HS-27A (cell line): ENCODE measurements around the gene ATP2B3.
A peak's percentile ranks its signal among the peaks of the same experiment; 100 is the strongest.

Source experiments
- DNase-seq: peaks from one replicate; pipeline ENCODE4 v3.0.0-alpha.2; 2012; ENCODE audit warnings: low read depth, missing footprints

ATP2B3 gene

DNA sequence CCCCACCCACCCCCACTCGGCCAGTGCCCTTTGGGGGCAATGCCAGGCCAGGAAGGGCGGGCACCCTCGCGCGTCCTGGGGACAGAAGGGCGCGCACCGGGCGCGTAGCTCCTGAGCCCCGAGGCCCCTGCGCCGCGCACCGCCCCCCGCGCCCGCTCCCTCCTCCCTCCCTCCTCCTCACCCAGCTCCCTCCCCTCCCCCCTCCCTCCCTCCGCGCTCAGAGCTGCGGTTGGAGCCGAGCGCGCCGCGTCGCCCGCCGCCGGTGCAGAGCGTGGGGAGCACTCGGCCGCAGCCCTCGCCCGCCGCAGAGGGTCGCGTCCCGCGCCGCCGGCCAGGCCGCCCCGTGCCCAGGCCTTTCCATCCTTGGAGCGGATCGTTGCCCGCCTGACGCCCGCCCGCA lies at the start of gene ATP2B3:
ATP2B3 (plus strand) TSS at position 220 of the 400 bp plus-strand sequence. CDS start 18,606 bp downstream, outside the sequence.
- no peak for DNase-seq

DNA sequence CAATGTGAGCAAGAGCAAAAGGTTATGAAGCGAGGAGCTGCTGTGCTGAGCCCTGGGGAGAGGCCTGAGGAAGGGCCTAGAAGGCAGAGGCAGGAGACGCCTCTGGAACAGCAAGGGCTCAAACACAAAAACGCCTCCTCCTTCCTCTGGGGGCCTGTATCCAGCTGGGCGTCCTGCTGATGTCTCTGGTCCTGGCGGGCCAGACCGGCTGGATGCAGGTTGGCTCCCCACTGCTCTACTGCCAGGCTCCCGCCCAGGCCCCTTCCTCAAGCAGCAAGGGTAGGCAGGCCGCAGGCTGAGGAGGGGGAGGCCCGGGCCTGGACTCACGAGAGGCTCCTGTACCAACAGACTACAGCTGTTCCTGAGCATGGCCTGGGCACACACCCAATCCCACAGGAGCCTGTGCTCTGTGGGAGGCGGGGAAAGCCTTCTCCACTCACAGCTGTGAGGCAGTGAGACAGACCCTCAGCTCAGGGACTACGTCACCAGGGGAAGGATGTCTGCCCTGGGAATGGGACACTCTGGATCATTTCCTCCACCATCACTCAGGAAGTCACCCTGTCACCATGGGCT lies 49.3 kb upstream of the ATP2B3 start:
- DNase-seq = no peak

DNA sequence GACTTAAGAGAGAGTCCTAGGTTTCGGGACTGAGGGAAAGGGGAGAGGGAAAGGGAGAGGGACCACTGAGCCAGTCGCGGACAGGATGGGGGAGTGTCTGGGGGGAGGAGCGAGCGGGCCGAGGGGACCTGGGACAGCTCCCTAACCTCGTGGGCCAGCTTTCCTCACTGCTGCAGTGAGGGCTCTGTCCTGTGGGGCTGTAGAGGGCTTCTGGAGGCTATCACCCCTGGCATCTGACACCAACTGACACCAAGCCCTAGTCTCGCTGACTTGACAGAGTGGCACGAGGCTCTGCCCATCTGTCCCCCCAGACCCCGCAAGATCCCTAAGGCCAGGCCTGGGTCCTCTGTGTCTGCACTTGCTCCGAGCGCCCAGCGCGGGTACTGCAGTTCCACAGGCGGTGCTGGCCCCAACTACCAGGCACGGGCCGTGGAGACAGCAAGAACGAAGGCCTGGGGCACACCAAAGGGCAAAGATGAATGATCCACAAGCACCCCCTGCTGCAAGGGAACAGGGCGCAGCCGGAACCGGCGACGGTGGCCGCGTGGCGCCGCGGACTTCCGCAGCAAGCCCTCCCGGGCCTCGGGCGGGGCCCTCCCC lies 47.5 kb upstream of the ATP2B3 start:
- no peak for DNase-seq

DNA sequence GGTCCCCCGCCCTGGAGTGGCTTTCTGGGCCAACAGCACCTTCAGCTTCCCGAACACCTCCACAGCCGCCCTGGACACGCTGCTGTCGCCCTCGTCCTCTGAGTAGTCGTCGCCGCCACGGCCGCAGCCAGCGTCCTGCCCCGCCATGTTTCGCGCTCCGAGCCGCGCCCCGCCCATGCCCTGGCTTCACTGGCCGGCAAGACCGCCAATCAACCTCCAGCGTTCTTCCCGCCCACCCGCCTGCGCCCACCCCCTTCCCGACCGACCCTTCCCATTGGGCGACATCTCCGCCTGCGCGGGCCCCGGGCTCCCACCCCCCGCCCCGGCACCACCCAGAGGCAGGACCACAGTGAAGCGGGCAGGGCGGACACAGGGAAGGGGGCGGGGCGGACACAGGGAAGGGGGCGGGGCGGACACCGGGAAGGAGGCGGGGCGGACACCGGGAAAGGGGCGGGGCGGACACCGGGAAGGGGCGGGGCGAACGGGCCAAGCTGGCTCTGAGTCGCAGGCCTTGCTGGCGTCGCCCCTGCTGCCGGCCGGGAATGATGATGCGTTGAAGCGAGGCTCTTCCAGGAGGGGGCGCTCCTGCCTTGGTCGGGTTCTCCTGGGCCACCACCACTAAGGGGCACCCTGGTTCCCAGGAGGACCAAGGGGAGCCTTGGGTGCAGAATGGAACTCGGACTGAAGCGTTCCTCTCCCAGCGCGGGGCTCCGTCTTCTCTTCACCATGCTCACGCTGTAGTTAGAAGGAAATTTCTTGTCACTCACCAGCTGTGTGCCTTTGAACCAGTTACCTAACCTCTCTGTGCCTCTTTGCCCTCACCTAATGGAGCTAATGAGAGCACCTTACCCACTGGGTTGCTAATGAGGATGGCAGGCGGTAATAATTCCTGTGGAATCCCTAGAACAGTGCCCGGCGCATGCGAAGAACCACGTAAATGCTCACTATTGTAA lies 46.8 kb upstream of the ATP2B3 start, which contains the start of gene HAUS7:
HAUS7 (minus strand) TSS at position 166 of the 953 bp plus-strand sequence; CDS start at position 147, 19 bp downstream.
- DNase-seq = peak; percentile 54

DNA sequence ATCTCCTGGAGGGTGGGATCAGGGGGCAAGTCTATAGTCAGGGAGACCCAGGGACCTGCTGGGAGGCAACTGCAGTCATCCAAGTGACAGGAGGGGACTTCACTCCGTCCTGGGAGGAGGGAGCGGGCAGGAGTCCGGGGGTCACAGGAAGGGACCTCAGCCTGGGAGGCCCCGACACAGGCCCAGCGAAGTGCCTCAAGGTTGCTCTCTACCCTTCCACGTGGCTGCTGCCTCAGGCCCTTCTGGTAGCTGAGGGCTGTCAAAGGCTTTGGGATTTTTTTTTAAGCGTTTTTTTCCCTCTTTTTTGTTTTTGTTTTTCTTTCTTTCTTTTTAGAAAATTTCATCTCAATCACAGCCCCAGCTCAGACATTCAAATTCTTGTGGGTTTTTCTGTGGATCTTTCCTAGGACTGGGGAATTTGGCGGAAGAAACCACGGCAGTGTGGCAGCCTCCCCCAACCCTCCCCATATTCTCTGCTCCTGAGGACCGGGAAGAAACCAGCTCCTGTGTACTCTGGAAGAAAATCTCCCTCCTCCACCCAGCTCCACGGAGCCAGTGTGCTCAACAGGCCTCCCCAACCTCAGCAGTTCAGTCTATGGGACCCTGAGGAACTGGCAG lies 45.7 kb upstream of the ATP2B3 start:
- DNase-seq = no peak

DNA sequence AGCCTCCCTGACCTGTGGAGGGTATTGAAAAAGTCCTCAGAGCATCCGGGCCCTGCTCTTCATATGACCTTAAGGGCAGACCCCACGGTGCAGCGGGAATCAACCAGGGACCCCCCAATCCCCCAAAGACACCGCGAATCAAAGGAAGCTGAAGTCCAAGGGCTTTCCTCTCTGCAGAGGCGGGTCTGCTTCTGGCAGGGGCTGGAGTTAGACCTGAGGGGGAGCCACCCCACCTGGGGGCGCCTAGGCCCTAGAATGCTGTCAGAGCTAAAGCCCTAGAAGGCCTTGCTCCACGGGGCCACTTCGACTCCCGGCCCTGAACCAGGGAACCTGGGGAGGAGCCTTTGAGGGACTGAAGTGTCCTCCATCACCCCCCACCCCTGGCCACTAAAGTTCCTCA lies 44.3 kb upstream of the ATP2B3 start:
- no peak for DNase-seq

DNA sequence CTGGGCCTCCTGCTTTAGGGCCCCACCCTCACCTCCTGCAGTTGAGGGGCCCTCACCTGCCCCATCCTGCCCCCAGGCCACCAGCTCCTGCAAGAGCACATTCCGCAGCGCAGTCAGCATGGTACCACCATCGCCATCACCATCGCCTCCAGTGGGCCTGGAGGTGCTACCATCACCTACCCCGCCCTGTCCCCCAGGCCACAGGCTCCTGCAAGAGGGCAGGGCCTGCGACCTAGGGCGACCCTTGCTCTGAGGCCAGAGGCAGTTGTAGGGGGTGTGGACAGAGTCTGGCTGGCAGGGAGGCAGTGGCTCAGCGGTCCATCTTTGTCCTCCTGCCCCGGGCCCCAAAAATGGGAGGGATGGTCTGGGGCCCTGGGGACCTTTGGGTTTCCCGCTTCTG lies 43.2 kb upstream of the ATP2B3 start:
- no peak for DNase-seq

DNA sequence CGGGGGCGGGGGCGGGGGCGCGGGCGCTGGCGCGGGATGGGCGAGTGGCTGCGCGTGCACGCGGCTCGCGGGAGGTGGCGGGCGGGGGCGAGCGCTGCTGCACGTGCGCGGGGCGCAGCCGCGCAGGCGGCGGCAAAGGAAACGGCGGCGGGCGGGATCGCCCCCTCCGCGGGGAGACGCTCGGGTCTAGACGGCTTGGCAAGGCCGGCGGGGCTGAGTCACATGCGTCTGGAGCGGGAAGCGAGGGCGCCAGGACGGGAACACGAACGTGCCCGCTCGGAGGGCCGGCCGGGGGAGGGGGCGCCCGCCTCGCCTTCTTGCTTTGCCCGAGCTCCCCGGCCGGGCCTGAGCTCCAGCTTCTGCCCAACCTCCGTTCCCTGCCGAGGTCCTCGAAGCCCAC lies 42.7 kb upstream of the ATP2B3 start:
- no peak for DNase-seq

DNA sequence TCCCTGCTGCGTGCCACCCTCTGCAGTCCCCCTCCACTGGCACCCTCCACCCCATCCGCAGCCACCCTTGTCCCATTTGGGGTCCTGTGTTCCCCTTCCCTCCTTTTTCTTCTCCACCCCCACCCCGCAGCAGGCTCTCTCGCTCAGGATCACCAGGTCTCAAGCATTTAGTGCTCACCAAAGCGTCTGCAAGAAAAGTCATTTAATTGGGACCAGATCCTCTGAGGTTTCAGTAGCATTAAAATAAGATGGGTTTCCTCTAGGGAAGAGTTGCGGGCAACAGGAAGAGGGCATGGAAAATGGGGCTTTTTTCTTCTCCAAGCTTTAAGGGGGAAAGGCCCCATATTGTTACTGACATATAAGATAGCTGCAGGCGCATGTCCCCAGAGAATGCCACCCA lies 42.2 kb upstream of the ATP2B3 start:
- DNase-seq = no peak

DNA sequence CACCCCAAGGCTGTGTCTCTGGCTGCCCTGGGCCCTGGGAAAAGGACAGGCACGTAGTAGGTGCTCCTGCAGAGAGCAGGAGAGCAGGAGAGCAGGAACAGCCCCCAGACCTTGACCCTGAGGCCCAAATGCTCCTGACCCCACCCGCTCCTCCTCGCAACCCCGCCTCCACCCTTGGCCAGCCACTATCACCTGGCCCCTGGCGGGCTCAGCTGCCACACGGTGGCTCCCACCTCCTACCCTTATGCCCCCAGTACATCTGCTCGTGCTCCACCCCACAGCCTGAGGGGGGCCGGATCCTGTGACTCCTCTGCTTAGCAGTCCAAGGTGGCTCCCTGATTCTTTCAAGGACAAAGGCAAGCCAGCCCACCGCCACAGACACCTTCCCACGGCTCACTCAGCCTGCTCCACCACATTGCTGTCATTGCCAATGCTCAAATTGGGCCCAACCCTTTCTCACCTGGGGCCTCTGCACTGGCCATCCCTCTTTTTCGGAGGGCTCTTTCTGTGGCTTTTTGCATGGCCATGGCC lies 41.6 kb upstream of the ATP2B3 start:
- DNase-seq = no peak

DNA sequence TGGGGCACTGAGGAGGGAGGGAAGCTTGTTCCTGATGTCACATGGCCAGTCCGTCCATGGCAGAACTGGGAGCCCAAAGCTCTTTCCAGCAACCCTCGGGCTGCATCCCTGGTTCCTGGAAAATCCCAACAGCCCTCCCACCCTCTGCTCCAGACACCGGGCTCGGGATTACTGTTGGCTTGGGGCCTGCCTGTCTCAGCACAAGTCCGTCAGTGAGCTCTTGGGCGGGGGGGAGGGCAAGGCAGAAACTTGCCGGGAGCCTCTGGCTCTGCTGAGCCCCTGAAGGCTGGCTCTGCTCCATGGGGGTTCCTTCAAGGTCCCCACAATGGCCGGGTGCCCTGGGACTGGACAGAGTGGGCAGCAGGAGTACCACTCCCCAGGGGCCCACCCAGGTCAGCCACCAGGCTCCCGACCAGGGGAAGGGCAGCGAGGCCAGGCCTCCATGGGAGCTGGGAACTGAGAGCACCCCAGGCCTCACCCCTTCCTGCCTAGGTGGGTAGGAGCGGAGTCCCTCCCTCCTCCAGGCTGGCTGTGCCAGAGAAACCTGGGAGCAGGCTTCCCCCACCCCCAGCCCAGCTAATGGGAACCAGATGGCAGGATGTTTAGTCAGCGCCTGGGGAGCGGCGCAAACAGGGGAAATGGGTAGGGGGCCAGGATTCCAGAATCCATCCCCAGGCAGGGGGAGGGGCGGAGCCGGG lies 40.6 kb upstream of the ATP2B3 start:
- DNase-seq = no peak

DNA sequence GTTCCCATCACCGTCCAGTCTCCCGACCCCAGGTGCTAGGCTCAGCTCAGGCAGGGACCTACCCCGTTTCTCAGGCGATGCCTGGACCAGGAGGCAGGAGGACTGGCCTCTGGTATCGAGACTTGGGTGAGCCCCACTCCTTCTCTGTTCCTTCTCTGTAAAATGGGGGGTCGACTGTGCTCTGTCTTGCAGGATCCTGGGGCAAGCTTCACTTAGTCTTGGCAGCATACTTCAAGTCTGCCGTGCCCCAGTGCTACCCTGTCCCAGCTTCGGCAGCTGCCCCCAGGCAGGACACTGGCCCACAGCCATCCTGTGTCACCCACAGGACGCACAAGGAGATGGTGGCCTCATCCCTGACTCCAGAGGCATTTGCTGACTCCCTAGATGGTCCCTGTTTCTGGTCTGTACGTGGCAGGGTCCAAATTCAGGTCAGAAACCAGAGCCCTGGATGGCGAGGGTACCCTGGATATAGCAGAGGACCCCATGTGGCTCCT lies 40.0 kb upstream of the ATP2B3 start:
- DNase-seq = no peak

DNA sequence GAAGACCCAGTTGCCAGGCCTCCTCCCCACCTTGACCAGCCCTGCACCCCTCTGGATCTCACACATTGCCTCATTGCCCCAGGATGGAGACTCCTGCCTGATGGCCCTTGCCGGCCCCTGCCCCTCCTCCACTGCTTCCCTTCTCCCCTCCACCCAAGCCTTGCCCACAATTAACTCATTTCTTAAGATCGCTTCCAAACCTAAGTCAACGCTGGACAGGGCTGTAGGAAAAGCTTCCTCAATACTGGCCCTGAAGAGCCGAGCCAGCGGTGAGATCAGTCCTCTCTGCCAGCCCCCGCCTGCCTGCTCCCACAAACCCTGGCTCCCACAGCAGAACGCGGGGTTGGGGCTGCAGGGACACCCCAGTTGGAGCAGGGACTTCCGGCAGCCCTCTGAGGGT lies 39.5 kb upstream of the ATP2B3 start:
- DNase-seq = no peak

DNA sequence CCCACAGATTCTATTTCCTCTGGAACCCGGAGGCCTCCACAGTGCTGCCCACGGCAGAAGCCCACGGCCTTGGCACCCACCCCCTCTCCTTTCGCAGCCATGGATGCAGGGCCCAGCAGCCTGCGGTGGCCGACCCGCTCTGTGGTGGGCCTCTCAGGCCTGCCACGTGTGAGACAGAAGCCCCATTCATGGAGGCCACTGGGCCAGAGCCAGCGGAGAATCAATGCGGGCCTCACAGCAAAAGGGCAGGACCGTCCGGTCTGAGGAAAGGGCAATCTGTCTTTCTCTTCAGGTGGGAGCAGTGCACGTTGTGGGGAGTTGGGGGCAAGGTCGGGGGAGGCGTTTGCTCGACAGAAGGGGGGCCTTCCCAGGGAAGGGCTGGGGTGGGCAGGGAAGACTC lies 38.7 kb upstream of the ATP2B3 start:
- DNase-seq = no peak

DNA sequence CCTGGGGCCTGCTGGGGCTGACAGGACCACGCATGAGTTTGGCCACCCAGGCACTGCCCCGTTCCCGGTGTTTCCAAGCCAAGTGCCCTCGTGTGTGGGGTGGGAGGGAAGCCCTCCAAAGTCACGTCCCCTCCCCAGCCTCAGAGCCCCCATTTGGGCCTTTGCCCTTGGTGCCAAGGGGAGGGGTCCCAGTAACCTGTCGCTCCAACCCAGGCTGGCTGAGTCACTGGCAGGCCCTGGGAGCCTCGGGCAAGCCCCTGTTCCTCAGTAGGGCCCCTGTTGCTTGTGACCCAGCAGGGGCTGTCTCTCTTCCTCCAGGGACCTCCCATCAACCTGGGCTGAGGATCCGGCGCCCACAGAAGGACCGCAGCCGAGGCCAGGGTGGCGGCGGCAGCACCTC lies 36.4 kb upstream of the ATP2B3 start:
- no peak for DNase-seq

DNA sequence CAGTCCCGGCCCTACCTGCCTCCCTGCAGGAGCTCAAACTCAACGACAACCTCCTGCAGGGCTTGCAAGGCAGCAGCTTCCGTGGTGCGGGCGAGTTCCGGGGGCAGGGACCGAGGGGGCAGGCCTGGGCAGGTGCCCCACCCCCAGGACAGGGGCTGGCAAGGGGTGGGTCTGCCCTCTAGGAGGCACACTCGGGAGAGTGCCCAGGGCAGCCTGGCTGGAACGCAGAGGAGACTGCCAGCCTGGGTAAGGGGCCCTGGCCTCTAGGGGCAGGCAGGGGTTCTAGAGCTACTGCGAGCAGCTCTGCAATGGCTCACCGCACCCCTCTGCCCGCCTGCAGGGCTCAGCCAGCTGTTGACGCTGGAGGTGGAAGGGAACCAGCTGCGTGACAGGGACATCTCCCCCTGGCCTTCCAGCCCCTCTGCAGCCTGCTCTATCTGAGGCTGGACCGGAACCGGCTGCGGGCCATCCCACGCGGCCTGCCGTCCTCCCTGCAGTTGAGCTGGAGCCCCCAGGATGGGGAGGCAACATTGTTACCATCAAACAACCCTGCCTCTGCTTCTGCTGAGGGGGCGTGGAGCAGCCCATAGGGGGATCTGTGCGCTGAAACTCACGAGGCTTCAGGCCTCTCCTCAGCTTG lies 34.9 kb upstream of the ATP2B3 start:
- no peak for DNase-seq

DNA sequence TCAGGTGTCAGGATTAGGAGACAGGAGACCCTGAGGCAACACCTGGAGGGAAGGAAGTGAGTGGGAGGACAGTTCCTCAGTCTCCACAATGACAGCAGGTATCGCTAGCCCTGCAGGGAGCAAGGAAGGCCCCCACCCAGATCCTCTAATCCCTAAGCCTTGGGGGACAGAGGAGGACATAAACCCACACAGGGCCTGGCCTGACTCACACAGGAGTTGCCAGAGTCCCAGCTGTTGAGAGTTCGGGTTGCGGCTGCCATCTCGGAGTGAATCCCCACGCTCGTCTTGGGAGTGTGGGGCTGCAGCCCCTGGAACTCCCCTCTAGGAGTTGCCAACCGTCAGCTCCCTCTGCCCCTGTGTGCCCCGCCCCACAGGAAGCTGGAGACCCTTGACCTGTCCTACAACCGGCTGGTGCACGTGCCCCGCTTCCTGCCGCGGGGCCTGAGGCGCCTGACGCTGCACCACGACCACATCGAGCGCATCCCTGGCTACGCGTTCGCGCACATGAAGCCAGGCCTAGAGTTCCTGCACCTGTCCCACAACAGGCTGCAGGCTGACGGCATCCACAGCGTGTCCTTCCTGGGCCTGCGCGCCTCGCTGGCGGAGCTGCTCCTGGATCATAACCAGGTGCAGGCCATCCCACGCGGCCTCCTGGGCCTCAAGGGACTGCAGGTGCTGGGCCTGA lies 31.9 kb upstream of the ATP2B3 start:
- no peak for DNase-seq

DNA sequence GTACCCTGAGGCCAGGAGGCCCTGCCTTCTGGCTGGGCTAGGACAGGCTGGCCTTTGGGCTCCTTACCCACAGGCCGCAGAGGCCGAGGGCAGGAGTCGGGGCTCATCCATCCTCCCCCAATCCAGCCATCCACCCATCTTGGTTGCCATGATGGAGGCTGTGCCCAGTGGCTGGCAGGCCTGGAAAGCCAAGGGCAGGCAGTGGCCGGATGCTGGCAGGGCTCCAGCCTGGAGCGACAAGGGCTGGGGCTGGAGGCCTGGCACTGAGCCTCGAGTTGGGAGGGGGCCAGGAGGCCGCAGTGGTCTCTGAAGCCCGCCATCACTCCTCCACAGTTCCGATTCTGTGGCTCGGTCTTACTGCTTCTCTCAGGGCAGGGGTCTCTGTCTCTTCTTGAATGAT lies 31.3 kb upstream of the ATP2B3 start:
- DNase-seq = no peak

DNA sequence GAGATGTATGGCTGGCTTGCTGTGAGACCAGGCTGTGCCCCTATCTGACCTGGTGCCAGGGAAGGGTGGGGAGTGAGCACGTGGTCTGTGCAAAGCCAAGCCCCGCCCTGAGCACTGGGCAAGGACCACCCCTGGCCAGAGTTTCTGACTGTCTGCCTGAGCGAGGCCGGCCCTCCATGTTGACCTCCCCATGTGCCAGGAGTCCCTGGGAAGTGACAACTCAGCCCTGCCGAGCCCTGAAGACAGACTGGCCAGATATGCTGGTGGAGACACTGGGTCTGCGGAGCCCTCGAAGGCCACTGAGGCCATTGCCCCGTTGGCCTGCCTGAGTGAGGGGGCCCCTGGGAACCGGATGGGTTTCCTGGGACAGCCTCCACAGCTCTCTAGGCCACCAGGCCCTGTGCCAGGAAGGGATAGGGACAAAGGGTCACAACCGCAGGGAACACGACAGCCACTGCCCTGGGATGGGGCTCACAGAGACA lies 29.8 kb upstream of the ATP2B3 start:
- DNase-seq = no peak

DNA sequence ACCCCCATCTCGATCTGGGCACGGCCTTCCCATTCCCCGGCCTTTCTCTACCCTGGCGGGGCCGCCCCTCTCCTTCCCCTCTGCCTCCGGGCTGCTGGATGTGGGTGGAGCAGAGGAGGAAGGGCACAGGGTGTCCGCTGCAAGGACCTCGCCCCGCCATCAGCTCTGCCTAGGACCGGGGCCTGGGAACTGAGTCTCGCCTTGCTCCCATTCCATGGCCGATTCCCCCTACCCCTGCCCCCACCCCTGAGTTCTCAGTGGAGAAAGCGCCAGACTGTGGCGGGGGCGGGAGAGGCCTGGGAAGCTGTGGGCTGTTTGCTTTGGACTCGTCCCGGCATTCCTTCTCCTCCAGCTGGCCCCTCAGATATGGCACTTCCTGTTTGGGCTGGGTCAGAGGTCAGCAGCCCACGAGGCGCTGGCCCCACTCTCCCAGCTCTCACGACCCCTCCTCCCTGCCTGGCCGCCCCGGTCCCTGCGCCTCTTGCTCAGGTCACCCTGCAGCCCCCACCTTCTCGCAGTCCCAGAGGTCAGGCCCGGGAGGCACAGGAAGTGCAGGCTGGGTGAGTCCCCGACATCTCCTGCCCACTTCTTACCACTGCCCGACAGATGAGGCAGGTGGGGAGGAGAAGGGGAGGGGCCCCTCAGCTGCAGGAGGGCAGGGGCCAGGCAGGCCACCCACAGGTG lies 29.1 kb upstream of the ATP2B3 start:
- no peak for DNase-seq
